ENCODE results near the gene FMN1. TPM values are rescaled to one million over a fixed set of nuclear protein-coding genes. Genes with fewer than 3 reads are reported as not detected.

Gene FMN1
- total and polyA plus RNA-seq, 2 of the 13 experiments (the other 11 are each of a cell fraction or from before 2014, with no cell fraction given): 0.20 to 0.60 TPM

DNA sequence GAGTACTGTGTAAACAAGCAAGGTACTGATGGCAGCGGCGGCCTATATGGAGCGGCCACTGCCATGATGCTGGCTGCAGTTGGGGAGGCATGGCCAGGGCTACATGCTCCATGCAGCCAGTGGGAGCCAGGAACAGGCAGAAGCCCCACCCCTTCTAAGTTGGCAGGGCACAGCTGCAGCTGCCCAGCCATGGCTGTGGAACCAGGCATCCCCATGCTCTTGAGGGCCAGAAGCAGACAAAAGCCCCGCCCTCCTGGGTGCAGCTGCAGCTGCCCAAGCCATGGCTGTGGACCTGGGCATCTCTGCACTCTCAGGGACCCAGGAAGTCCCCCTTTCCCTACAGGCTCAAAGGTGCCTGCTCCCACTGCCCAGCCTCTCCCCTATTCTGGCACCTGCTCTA is 150.9 kb downstream of the FMN1 start:
- no peaks in the 10 kb centered on the region for H3K4me1 ChIP-seq (ENCODE audit: insufficient read depth, low read length)
- ATAC-seq (no peak), FAIRE-seq (no peak), DNase-seq (ENCODE audit: low spot score) (no peak)
- H3K9me3 ChIP-seq (ENCODE audit: low read length): peaks cover 50% of the 10 kb centered on the region
- H3K79me2 ChIP-seq (ENCODE audit: insufficient read depth, low read length): no peaks in the 10 kb centered on the region
- no peak overlapping the region for H3K4me2 ChIP-seq (ENCODE audit: low read depth, low read length)
- H3K27ac ChIP-seq (ENCODE audit: extremely low read length, insufficient read depth, low read length): no peak overlapping the region
- BruUV-seq (replicated peaks): no TSS peak
- H4K20me1 ChIP-seq (ENCODE audit: insufficient read depth, low read length): no peaks in the 10 kb centered on the region
- intact Hi-C loops (cut with micrococcal nuclease; ENCODE audit: unreplicated experiment) (no loop called here), in situ Hi-C loops (cut with HindIII; ENCODE audit: extremely low pct_ligation_motif_present, low pct_unique_long_range_greater_than_20kb) (no loop called here)
- no peak overlapping the region for H3K4me3 ChIP-seq (replicated peaks in 1 of 3; ENCODE audit: insufficient read depth in 1 of 3, low read depth in 2 of 3, low read length in 3 of 3)
- no peak overlapping the region for H3K9ac ChIP-seq (ENCODE audit: insufficient read depth, low read depth, low read length)
- no peak overlapping the region for H2AFZ ChIP-seq (ENCODE audit: low read length)
- POLR2A ChIA-PET: no interaction called here
- no peaks in the 10 kb centered on the region for H3K36me3 ChIP-seq (replicated peaks in 1 of 2; ENCODE audit: control insufficient read depth in 1 of 2, insufficient read depth in 2 of 2, low read length in 2 of 2)
- H3K27me3 ChIP-seq (ENCODE audit: control insufficient read depth in 1 of 2, insufficient read depth in 2 of 2, low read length in 2 of 2): no peaks in the 10 kb centered on the region
- TF ChIP-seq RFX1 (IDR thresholded peaks at IDR 0.05) (no peak), JDP2 (CRISPR knock-in tag; IDR thresholded peaks at IDR 0.05; ENCODE audit: borderline replicate concordance) (no peak), ZNF713 (CRISPR knock-in tag; IDR thresholded peaks at IDR 0.05) (no peak), ZNF460 (CRISPR knock-in tag; IDR thresholded peaks at IDR 0.05; ENCODE audit: borderline replicate concordance) (no peak), ZNF101 (CRISPR knock-in tag; IDR thresholded peaks at IDR 0.05; ENCODE audit: borderline replicate concordance, low read depth) (no peak), ZBTB20 (CRISPR knock-in tag; IDR thresholded peaks at IDR 0.05; ENCODE audit: borderline replicate concordance, low read depth) (no peak), MZF1 (CRISPR knock-in tag; IDR thresholded peaks at IDR 0.05; ENCODE audit: borderline replicate concordance) (no peak), ZNF564 (CRISPR knock-in tag; IDR thresholded peaks at IDR 0.05) (no peak), ZNF558 (CRISPR knock-in tag; IDR thresholded peaks at IDR 0.05; ENCODE audit: borderline replicate concordance) (no peak), KMT2A (CRISPR knock-in tag; IDR thresholded peaks at IDR 0.05) (no peak), NKX3-1 (CRISPR knock-in tag; IDR thresholded peaks at IDR 0.05) (no peak), ZNF816 (CRISPR knock-in tag; IDR thresholded peaks at IDR 0.05; ENCODE audit: borderline replicate concordance) (no peak), HNF4G (IDR thresholded peaks at IDR 0.05; ENCODE audit: borderline replicate concordance, low read depth, low read length) (no peak), HNF4G (CRISPR knock-in tag; IDR thresholded peaks at IDR 0.05; ENCODE audit: borderline replicate concordance, low read depth) (no peak), ZNF883 (CRISPR knock-in tag; IDR thresholded peaks at IDR 0.05; ENCODE audit: not compliant biosample characterization) (no peak), CBX1 (IDR thresholded peaks at IDR 0.05; ENCODE audit: low read depth) (no peak)
- TF ChIP-seq, protein P1, sequence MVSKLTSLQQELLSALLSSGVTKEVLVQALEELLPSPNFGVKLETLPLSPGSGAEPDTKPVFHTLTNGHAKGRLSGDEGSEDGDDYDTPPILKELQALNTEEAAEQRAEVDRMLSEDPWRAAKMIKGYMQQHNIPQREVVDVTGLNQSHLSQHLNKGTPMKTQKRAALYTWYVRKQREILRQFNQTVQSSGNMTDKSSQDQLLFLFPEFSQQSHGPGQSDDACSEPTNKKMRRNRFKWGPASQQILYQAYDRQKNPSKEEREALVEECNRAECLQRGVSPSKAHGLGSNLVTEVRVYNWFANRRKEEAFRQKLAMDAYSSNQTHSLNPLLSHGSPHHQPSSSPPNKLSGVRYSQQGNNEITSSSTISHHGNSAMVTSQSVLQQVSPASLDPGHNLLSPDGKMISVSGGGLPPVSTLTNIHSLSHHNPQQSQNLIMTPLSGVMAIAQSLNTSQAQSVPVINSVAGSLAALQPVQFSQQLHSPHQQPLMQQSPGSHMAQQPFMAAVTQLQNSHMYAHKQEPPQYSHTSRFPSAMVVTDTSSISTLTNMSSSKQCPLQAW (CRISPR knock-in tag; IDR thresholded peaks at IDR 0.05): no peak
- TF ChIP-seq, protein P2, sequence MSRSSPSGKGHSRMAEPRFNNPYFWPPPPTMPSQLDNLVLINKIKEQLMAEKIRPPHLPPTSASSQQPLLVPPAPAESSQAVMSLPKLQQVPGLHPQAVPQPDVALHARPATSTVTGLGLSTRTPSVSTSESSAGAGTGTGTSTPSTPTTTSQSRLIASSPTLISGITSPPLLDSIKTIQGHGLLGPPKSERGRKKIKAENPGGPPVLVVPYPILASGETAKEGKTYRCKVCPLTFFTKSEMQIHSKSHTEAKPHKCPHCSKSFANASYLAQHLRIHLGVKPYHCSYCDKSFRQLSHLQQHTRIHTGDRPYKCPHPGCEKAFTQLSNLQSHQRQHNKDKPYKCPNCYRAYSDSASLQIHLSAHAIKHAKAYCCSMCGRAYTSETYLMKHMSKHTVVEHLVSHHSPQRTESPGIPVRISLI (CRISPR knock-in tag; IDR thresholded peaks at IDR 0.05; ENCODE audit: borderline replicate concordance): no peak
- TF ChIP-seq, protein P3, sequence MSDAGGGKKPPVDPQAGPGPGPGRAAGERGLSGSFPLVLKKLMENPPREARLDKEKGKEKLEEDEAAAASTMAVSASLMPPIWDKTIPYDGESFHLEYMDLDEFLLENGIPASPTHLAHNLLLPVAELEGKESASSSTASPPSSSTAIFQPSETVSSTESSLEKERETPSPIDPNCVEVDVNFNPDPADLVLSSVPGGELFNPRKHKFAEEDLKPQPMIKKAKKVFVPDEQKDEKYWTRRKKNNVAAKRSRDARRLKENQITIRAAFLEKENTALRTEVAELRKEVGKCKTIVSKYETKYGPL (CRISPR knock-in tag; IDR thresholded peaks at IDR 0.05): no peak
- WGBS (ENCODE audit: low lambda C conversion rate): 76% methylated on average over 3 of the region's 4 CpGs
- CTCF ChIA-PET (ENCODE audit: low intra/inter-chr PET ratio, low total read pairs): no interaction called here

Data from HepG2 (cell line).